GM18526 (cell line): ENCODE results near the gene ANKRD35.

ENCODE experiments used
- POLR2A ChIP-seq: IDR thresholded peaks from 3 replicates; pipeline ENCODE4 v1.6.1; 2011; ENCODE audit not compliant: insufficient read length; ENCODE audit errors: extremely low read depth

The ANKRD35 gene

GRCh38 chr1:145877923-145878486 lies 7.7 kb downstream of the ANKRD35 start:
- TF ChIP-seq POLR2A = no peak

GRCh38 chr1:145874646-145875045 lies 11.0 kb downstream of the ANKRD35 start:
- TF ChIP-seq POLR2A = no peak

GRCh38 chr1:145871994-145872924 lies 13.4 kb downstream of the ANKRD35 start:
- no peak for TF ChIP-seq POLR2A

- no peak for TF ChIP-seq POLR2A
Observed at GRCh38 chr1:145868232-145868631, 17.4 kb downstream of the ANKRD35 start.

GRCh38 chr1:145863282-145864018 lies 22.2 kb downstream of the ANKRD35 start:
- no peak for TF ChIP-seq POLR2A

GRCh38 chr1:145859491-145860023 lies 26.1 kb downstream of the ANKRD35 start:
- TF ChIP-seq POLR2A = peak; percentile 29

GRCh38 chr1:145858901-145859490 lies 26.7 kb downstream of the ANKRD35 start, which contains the start of gene PIAS3:
TSS of gene PIAS3 (minus strand) at chr1:145859081. CDS start at chr1:145858990, 91 bp downstream.
- TF ChIP-seq POLR2A = no peak

GRCh38 chr1:145858238-145858900 lies 27.3 kb downstream of the ANKRD35 start:
- no peak for TF ChIP-seq POLR2A

GRCh38 chr1:145857170-145857569 lies 28.5 kb downstream of the ANKRD35 start:
- no peak for TF ChIP-seq POLR2A

- no peak for TF ChIP-seq POLR2A
Observed at GRCh38 chr1:145855426-145855948, 30.2 kb downstream of the ANKRD35 start.

GRCh38 chr1:145849356-145850160 lies 36.1 kb downstream of the ANKRD35 start:
- no peak for TF ChIP-seq POLR2A

- no peak for TF ChIP-seq POLR2A
Observed at GRCh38 chr1:145847827-145848226, 37.8 kb downstream of the ANKRD35 start.

- no peak for TF ChIP-seq POLR2A
Observed at GRCh38 chr1:145846201-145846612, 39.5 kb downstream of the ANKRD35 start.
